K562 (cell line): ENCODE data around the gene WNT7B. TPM values are rescaled to one million over a fixed set of nuclear protein-coding genes. Genes with fewer than 3 reads are reported as not detected.

Experiments used
- ATAC-seq: fragments of 200-7000 bp; cut with Tn5 transposase; 3 replicates; pipeline ENCODE4 v1.9.1; 2020; ENCODE audit warnings: moderate library complexity
- BruUV-seq: library from RNA; stranded (reverse); fragments of 400-500 nt; replicated peaks from 2 replicates; lab custom pipeline; 2021; lab: Mats Ljungman, UMichigan
- CTCF ChIA-PET: fragments of 300-600 bp; formaldehyde crosslinking; extraction: SDS; loops from one replicate; lab custom pipeline; 2021; ENCODE audit warnings: low intra/inter-chr PET ratio; lab: Yijun Ruan, JAX
- POLR2A ChIA-PET: fragments of 300-600, 350-650 bp; sonication (Branson Sonifier 250); formaldehyde crosslinking; extraction: SDS; loops from one replicate; lab custom pipeline; 2021; ENCODE audit warnings: antibody characterized with exemption, inconsistent platforms; lab: Yijun Ruan, JAX
- DNase-seq, 4 experiments: peaks; one replicate each; pipeline versions ENCODE4 v3.0.0 to v3.0.0-alpha.2; 2011 to 2018; ENCODE audit warnings: low spot score in 3 of 4, mixed read lengths in 3 of 4; ENCODE audit errors: extremely low read depth in 1 of 4
- FAIRE-seq: peaks from 2 replicates; lab custom pipeline; 2011; peaks lifted over from hg19 to GRCh38; lab: Jason Lieb, UNC
- H2AFZ ChIP-seq: 2 replicates; pipeline ENCODE4 v1.6.0; 2011; ENCODE audit warnings: low read depth, low read length, control low read depth, inconsistent platforms
- H3K27ac ChIP-seq: fragments of 200-600 bp; 3 replicates; pipeline ENCODE4 v1.8.0; 2011; ENCODE audit warnings: low read depth, mild to moderate bottlenecking, control low read depth, inconsistent platforms, low read length, moderate library complexity, mixed read lengths; ENCODE audit errors: extremely low read depth
- H3K27me3 ChIP-seq, 2 experiments: fragments of 300-600 bp in 1 of 2; 2 replicates in 1 of 2; 3 replicates in 1 of 2; pipeline versions ENCODE4 v1.6.0 to v1.8.0; 2011; ENCODE audit warnings: inconsistent platforms in 2 of 2, low read length in 2 of 2, mild to moderate bottlenecking in 1 of 2, mixed read lengths in 1 of 2, moderate library complexity in 1 of 2; ENCODE audit not compliant: control insufficient read depth in 2 of 2, insufficient read depth in 2 of 2
- H3K36me3 ChIP-seq: fragments of 300-600 bp; 3 replicates; pipeline ENCODE4 v1.8.0; 2011; ENCODE audit warnings: mild to moderate bottlenecking, low read length, inconsistent platforms; ENCODE audit not compliant: control insufficient read depth, insufficient read depth
- H3K4me1 ChIP-seq, 2 experiments: fragments of 200-600 bp in 1 of 2; replicated peaks in 1 of 2; 2 replicates in 1 of 2; 3 replicates in 1 of 2; pipeline versions ENCODE4 v1.5.1 to v1.8.0; 2011; ENCODE audit warnings: inconsistent platforms in 2 of 2, low read length in 2 of 2, mild to moderate bottlenecking in 1 of 2, mixed read lengths in 1 of 2, moderate library complexity in 1 of 2; ENCODE audit not compliant: control insufficient read depth in 2 of 2, insufficient read depth in 2 of 2
- H3K4me2 ChIP-seq: 2 replicates; pipeline ENCODE4 v1.6.1; 2011; ENCODE audit warnings: low read length, control low read depth, inconsistent platforms, mixed read lengths; ENCODE audit not compliant: insufficient read depth
- H3K4me3 ChIP-seq: fragments of 200-600 bp; sonication (generic), shearing (Covaris generic); 2 replicates; pipeline ENCODE4 v1.5.1; 2016; ENCODE audit warnings: control low read depth, inconsistent platforms
- H3K79me2 ChIP-seq: fragments of 200-600 bp; 3 replicates; pipeline ENCODE4 v1.8.0; 2011; ENCODE audit warnings: low read length, inconsistent platforms; ENCODE audit not compliant: control insufficient read depth, insufficient read depth
- H3K9ac ChIP-seq, 2 experiments: 2 replicates each; pipeline versions ENCODE4 v1.6.0 to v1.6.1; 2011; ENCODE audit warnings: low read depth in 2 of 2, low read length in 2 of 2, control low read depth in 1 of 2, inconsistent platforms in 1 of 2, mild to moderate bottlenecking in 1 of 2, mixed read lengths in 1 of 2; ENCODE audit not compliant: insufficient read depth in 1 of 2
- H3K9me1 ChIP-seq: one replicate; pipeline ENCODE4 v1.6.0; 2011; ENCODE audit warnings: inconsistent platforms, mild to moderate bottlenecking, low read length, moderate library complexity; ENCODE audit not compliant: control insufficient read depth, insufficient read depth
- H3K9me3 ChIP-seq: replicated peaks from 2 replicates; pipeline ENCODE4 v1.5.1; 2011; ENCODE audit warnings: low read depth, low read length, inconsistent platforms; ENCODE audit not compliant: control insufficient read depth, insufficient read depth
- H4K20me1 ChIP-seq: replicated peaks from 2 replicates; pipeline ENCODE4 v1.6.1; 2011; ENCODE audit warnings: low read length, inconsistent platforms, mixed read lengths; ENCODE audit not compliant: control insufficient read depth, insufficient read depth
- CAMTA2 ChIP-seq: fragments of 250-450 bp; sonication (Bioruptor Pico); conservative IDR thresholded peaks from 2 replicates; pipeline ENCODE4 v1.5.1; 2022
- MAZ ChIP-seq, 2 experiments: fragments of 450-650 bp in 1 of 2; sonication (generic) in 1 of 2; formaldehyde crosslinking; IDR thresholded peaks in 1 of 2; conservative IDR thresholded peaks in 1 of 2; 2 replicates each; pipeline versions ENCODE4 v1.4.0 to v1.5.0; 2020; ENCODE audit warnings: mild to moderate bottlenecking in 1 of 2, missing genetic modification reagents in 1 of 2
- NFYB ChIP-seq: IDR thresholded peaks from 2 replicates; pipeline ENCODE4 v1.6.1; 2011; ENCODE audit warnings: mild to moderate bottlenecking, moderate library complexity; ENCODE audit not compliant: insufficient read length; ENCODE audit errors: extremely low read depth
- NUFIP1 ChIP-seq: fragments of 450-650 bp; IDR thresholded peaks from 2 replicates; pipeline ENCODE4 v1.6.1; 2018; ENCODE audit not compliant: partially characterized antibody
- RFX1 ChIP-seq: fragments of 450-650 bp; IDR thresholded peaks from 2 replicates; pipeline ENCODE4 v1.6.1; 2016; ENCODE audit warnings: mild to moderate bottlenecking, moderate library complexity
- TCF7 ChIP-seq: sonication (generic); IDR thresholded peaks from 2 replicates; pipeline ENCODE4 v1.6.1; 2016; ENCODE audit warnings: antibody characterized with exemption, borderline replicate concordance
- ZNF76 ChIP-seq: fragments of 250-450 bp; sonication (Bioruptor Pico); IDR thresholded peaks from 2 replicates; pipeline ENCODE4 v1.4.0; 2020; ENCODE audit warnings: mild to moderate bottlenecking, moderate library complexity, borderline replicate concordance
- WGBS: fragments of 100-300 bp; shearing (Covaris generic); methylation state at CpG from one replicate; pipeline ENCODE4 v1.1.6; 2016; ENCODE audit warnings: low coverage, mixed read lengths; ENCODE audit not compliant: insufficient coverage; ENCODE audit errors: missing lambda C conversion rate; 5-methylcytosine and 5-hydroxymethylcytosine counted together
- in situ Hi-C: fragments of 300-500 bp; cut with MboI; formaldehyde crosslinking; loops from 4 replicates; pipeline ENCODE4 v1.15.0; 2018; ENCODE audit warnings: inconsistent platforms, mixed read lengths
- intact Hi-C: fragments of 100-400 bp; cut with micrococcal nuclease; formaldehyde crosslinking; loops from 2 replicates; pipeline ENCODE4 v1.14.2; 2022
- polyA plus RNA-seq, 8 experiments: library from polyadenylated mRNA; depleted of rRNA in 4 of 8; stranded (reverse) in 5 of 8; unstranded in 3 of 8; fragments of >200 nt; fragmentation: Nextera tagmentation in 2 of 8; fragmentation: Illumina TruSeq in 1 of 8; extraction: Ambion mirVana in 2 of 8; extraction: Trizol in 1 of 8; gene quantifications; 2 replicates each; pipeline versions ENCODE4 v1.2.1 to v1.2.3, GENCODE V29; 2011 to 2014; ENCODE audit warnings: inconsistent platforms in 1 of 8, missing spikeins in 1 of 8
- total RNA-seq, 7 experiments: library from RNA; depleted of rRNA in 6 of 7; stranded (reverse); fragments of >200 nt in 6 of 7; fragmentation: Illumina TruSeq in 2 of 7; extraction: Trizol in 2 of 7; gene quantifications; 2 replicates each; pipeline versions ENCODE4 v1.2.1 to v1.2.3, GENCODE V29; 2011 to 2021; ENCODE audit warnings: low replicate concordance in 1 of 7

WNT7B gene
- total and polyA plus RNA-seq, 9 of the 15 experiments (the other 6 are each of a cell fraction or from before 2014, with no cell fraction given), result not detected

DNA sequence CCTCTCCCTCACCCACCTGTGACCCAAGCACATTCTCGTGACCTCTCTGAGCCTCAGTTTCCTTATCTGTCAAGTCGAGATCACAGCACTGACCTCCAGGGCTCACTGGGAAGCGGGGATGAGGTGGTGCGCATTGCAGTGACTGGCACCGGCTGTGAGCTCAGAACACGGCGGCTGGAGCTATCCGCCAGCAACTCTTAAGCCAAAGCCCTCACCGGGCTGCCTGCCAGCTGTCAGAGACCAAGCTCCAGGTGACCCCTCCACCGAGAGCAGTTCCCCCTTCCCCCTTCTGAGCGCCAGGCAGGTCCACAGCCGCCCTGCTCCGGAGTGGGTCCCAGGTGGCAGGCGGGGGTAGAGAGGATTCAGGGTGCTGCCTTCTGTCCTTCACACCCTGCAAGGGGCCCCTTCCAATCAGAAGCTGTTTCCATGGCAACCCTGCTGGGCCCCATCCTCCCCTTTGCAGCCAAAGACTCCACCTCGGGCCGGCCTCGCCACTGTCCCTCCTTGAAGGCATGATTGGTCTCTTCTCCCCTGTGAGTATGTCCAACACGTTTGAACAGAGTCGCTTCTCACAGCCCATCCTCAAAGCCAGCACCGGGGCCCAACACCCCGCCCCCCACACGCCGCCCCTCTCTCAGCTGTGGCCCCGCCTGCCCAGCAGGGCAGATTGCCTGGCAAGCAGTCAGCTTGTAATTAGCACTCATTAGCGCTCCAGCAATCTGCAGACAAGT lies 98.7 kb downstream of the WNT7B start:
- intact Hi-C loops, result no loop called here
- H3K4me3 ChIP-seq, result no peak overlapping the region
- H3K4me2 ChIP-seq, result no peak overlapping the region
- H2AFZ ChIP-seq, result no peak overlapping the region
- FAIRE-seq (no peak), DNase-seq (no peak), ATAC-seq (no peak)
- no peaks in the 10 kb centered on the region for H3K79me2 ChIP-seq
- H3K4me1 ChIP-seq, result peaks cover 0 to 11% of the 10 kb centered on the region in 2 experiments; a peak in 2 of 5 replicates
- peaks cover 9 to 57% of the 10 kb centered on the region in 2 experiments for H3K27me3 ChIP-seq
- no peak overlapping the region for H3K9ac ChIP-seq
- H3K27ac ChIP-seq, result no peak overlapping the region
- CTCF ChIA-PET, result no interaction called here
- WGBS, result 15% methylated on average over 18 of the region's 25 CpGs
- TF ChIP-seq MAZ (CRISPR knock-in tag; conservative IDR thresholded peaks at IDR 0.05 in 1 of 2, IDR thresholded peaks at IDR 0.05 in 1 of 2), result no peak
- TF ChIP-seq TCF7, result no peak
- TF ChIP-seq ZNF76 (CRISPR knock-in tag), result no peak
- TF ChIP-seq RFX1, result peak; percentile 73
- TF ChIP-seq CAMTA2, result no peak
- no peak for TF ChIP-seq NUFIP1
- no peak for TF ChIP-seq NFYB
- no peaks in the 10 kb centered on the region for H3K9me3 ChIP-seq
- H4K20me1 ChIP-seq, result no peaks in the 10 kb centered on the region; the same call in 1 of the 2 replicates
- in situ Hi-C loops, result no loop called here
- BruUV-seq, result no TSS peak
- POLR2A ChIA-PET, result no interaction called here
- H3K9me1 ChIP-seq, result no peaks in the 10 kb centered on the region
- no peaks in the 10 kb centered on the region for H3K36me3 ChIP-seq
